ENCODE measurements around the gene CHCHD10. TPM values are rescaled to one million over a fixed set of nuclear protein-coding genes. Genes with fewer than 3 reads are reported as not detected.
A peak's percentile ranks its signal among the peaks of the same experiment; 100 is the strongest.

CHCHD10 gene
- total and polyA plus RNA-seq, 2 of the 8 experiments (the other 6 are each of a cell fraction or from before 2014, with no cell fraction given) = 58.3 to 94.5 TPM

- TF ChIP-seq, protein P1, sequence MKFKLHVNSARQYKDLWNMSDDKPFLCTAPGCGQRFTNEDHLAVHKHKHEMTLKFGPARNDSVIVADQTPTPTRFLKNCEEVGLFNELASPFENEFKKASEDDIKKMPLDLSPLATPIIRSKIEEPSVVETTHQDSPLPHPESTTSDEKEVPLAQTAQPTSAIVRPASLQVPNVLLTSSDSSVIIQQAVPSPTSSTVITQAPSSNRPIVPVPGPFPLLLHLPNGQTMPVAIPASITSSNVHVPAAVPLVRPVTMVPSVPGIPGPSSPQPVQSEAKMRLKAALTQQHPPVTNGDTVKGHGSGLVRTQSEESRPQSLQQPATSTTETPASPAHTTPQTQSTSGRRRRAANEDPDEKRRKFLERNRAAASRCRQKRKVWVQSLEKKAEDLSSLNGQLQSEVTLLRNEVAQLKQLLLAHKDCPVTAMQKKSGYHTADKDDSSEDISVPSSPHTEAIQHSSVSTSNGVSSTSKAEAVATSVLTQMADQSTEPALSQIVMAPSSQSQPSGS (IDR thresholded peaks at IDR 0.05; ENCODE audit: low read length) = no peak
- TF ChIP-seq SIX5 (IDR thresholded peaks at IDR 0.05; ENCODE audit: low read depth, low read length) (peak; percentile 64), SAP30 (IDR thresholded peaks at IDR 0.05; ENCODE audit: insufficient read depth, insufficient replicate concordance, low read length) (no peak), RBBP5 (IDR thresholded peaks at IDR 0.05; ENCODE audit: borderline replicate concordance, low read depth, low read length) (no peak), JUND (IDR thresholded peaks at IDR 0.05; ENCODE audit: low read length) (no peak), TBP (IDR thresholded peaks at IDR 0.05; ENCODE audit: low read depth, low read length) (peak; percentile 70; the same call in 1 of the 2 replicates), CTCF (IDR thresholded peaks at IDR 0.05; ENCODE audit: control extremely low read depth in 1 of 3, insufficient read depth in 1 of 3, low read depth in 1 of 3, low read length in 3 of 3) (no peak), YY1 (IDR thresholded peaks at IDR 0.05; ENCODE audit: low read depth, low read length) (peak; percentile 100), SRF (IDR thresholded peaks at IDR 0.05; ENCODE audit: low read depth, low read length) (no peak), RAD21 (IDR thresholded peaks at IDR 0.05 in 1 of 2, conservative IDR thresholded peaks at IDR 0.05 in 1 of 2; ENCODE audit: low read depth in 2 of 2, low read length in 2 of 2) (no peak), GABPA (IDR thresholded peaks at IDR 0.05; ENCODE audit: borderline replicate concordance, insufficient read depth, low read length) (no peak), SP1 (IDR thresholded peaks at IDR 0.05; ENCODE audit: low read depth, low read length) (0 out of 2 replicates have a peak, but pooled peaks have one; percentile 31), POLR2A (IDR thresholded peaks at IDR 0.05; ENCODE audit: control extremely low read depth in 1 of 2, low read depth in 2 of 2, low read length in 2 of 2) (peak; percentile 71 to 89), FOSL1 (IDR thresholded peaks at IDR 0.05; ENCODE audit: insufficient read depth, low read depth, low read length) (no peak), KDM4A (IDR thresholded peaks at IDR 0.05; ENCODE audit: low read depth, low read length, severe bottlenecking) (peak; percentile 91), CEBPB (IDR thresholded peaks at IDR 0.05; ENCODE audit: low read depth, low read length) (no peak)
- TF ChIP-seq, protein P2, sequence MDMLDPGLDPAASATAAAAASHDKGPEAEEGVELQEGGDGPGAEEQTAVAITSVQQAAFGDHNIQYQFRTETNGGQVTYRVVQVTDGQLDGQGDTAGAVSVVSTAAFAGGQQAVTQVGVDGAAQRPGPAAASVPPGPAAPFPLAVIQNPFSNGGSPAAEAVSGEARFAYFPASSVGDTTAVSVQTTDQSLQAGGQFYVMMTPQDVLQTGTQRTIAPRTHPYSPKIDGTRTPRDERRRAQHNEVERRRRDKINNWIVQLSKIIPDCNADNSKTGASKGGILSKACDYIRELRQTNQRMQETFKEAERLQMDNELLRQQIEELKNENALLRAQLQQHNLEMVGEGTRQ (IDR thresholded peaks at IDR 0.05; ENCODE audit: low read length) = peak; percentile 92
Measured at GRCh38 chr22:23716811-23717801, 50.7 kb downstream of the CHCHD10 start (continued).
